Measurements from ENCODE around the gene TRIM72.

- no peak for TF ChIP-seq POLR2AphosphoS5 (IDR thresholded peaks at IDR 0.05)
- no peak for TF ChIP-seq CTCF (IDR thresholded peaks at IDR 0.05)
Observed at GRCh38 chr16:31213877-31214707, at the start of gene TRIM72.

Measured in transverse colon (tissue), 4 donors.